WTC11 (cell line): ENCODE results near the gene PCBD1. TPM values are rescaled to one million over a fixed set of nuclear protein-coding genes. Genes with fewer than 3 reads are reported as not detected.
A peak's percentile ranks its signal among the peaks of the same experiment; 100 is the strongest.

Experiments used
- ATAC-seq: fragments of 200-7000 bp; cut with Tn5 transposase; 2 replicates; pipeline ENCODE4 v1.10.0; 2021; ENCODE audit warnings: mild to moderate bottlenecking, moderate library complexity
- CTCF ChIA-PET: fragments of 300-600 bp; sonication (Branson Sonifier 250); formaldehyde crosslinking; loops from one replicate; lab custom pipeline; 2021; ENCODE audit warnings: antibody characterized with exemption; lab: Charles Lee
- POLR2A ChIA-PET: fragments of 350-600 bp; sonication (Branson Sonifier 250); formaldehyde crosslinking; loops from one replicate; lab custom pipeline; 2021; ENCODE audit warnings: antibody characterized with exemption; lab: Charles Lee
- DNase-seq: peaks from one replicate; pipeline ENCODE4 v3.0.0; 2021; ENCODE audit warnings: low spot score
- H3K27ac Mint-ChIP-seq: 2 replicates; pipeline ENCODE4 v1.8.0; 2021; ENCODE audit warnings: mixed read lengths
- H3K27me3 Mint-ChIP-seq: 2 replicates; pipeline ENCODE4 v1.8.0; 2021; ENCODE audit warnings: low read depth, mild to moderate bottlenecking, moderate library complexity, mixed read lengths
- H3K36me3 Mint-ChIP-seq: 2 replicates; pipeline ENCODE4 v1.8.0; 2021; ENCODE audit warnings: mixed read lengths
- H3K4me1 Mint-ChIP-seq: 2 replicates; pipeline ENCODE4 v1.8.0; 2022; ENCODE audit warnings: mixed read lengths
- H3K4me3 Mint-ChIP-seq: 2 replicates; pipeline ENCODE4 v1.8.0; 2021; ENCODE audit warnings: mild to moderate bottlenecking, moderate library complexity, mixed read lengths
- H3K9me3 Mint-ChIP-seq: 2 replicates; pipeline ENCODE4 v1.8.0; 2021; ENCODE audit warnings: mixed read lengths
- ELF4 ChIP-seq: sonication (generic); formaldehyde crosslinking; IDR thresholded peaks from 2 replicates; pipeline ENCODE4 v1.8.1; 2022; ENCODE audit warnings: low read depth, mild to moderate bottlenecking, moderate library complexity, missing genetic modification reagents
- EMX1 ChIP-seq: fragments of 250-450 bp; sonication (Bioruptor Pico); IDR thresholded peaks from 2 replicates; pipeline ENCODE4 v1.8.0; 2021; ENCODE audit warnings: mild to moderate bottlenecking
- FOXK1 ChIP-seq: sonication (generic); formaldehyde crosslinking; IDR thresholded peaks from 2 replicates; pipeline ENCODE4 v1.8.0; 2022; ENCODE audit warnings: mild to moderate bottlenecking, moderate library complexity, missing genetic modification reagents
- GTF2I ChIP-seq: fragments of 250-450 bp; sonication (Bioruptor Pico); conservative IDR thresholded peaks from 2 replicates; pipeline ENCODE4 v1.4.0; 2021; ENCODE audit warnings: mild to moderate bottlenecking
- JAZF1 ChIP-seq: fragments of 250-450 bp; sonication (Bioruptor Pico); IDR thresholded peaks from 2 replicates; pipeline ENCODE4 v1.9.0; 2021; ENCODE audit warnings: moderate library complexity, mild to moderate bottlenecking, inconsistent platforms
- total RNA-seq: library from RNA; stranded (reverse); gene quantifications from 3 replicates; pipeline ENCODE4 v1.2.3, GENCODE V29; 2021
- TF ChIP-seq, protein P1 (sequence below): sonication (generic); formaldehyde crosslinking; IDR thresholded peaks from 2 replicates; pipeline ENCODE4 v1.8.1; 2022; ENCODE audit warnings: mild to moderate bottlenecking, missing genetic modification reagents, moderate library complexity, borderline replicate concordance
- TF ChIP-seq, protein P2 (sequence below): sonication (generic); formaldehyde crosslinking; IDR thresholded peaks from 2 replicates; pipeline ENCODE4 v1.8.0; 2022; ENCODE audit warnings: missing genetic modification reagents
- TF ChIP-seq, protein P3 (sequence below): sonication (generic); formaldehyde crosslinking; IDR thresholded peaks from 2 replicates; pipeline ENCODE4 v1.8.0; 2022; ENCODE audit warnings: mild to moderate bottlenecking, missing genetic modification reagents
- TF ChIP-seq, protein P4 (sequence below): fragments of 250-450 bp; sonication (Bioruptor Pico); IDR thresholded peaks from 2 replicates; pipeline ENCODE4 v2.1.2; 2022; ENCODE audit warnings: mild to moderate bottlenecking, moderate library complexity
- TF ChIP-seq, protein P5 (sequence below): fragments of 200-600 bp; IDR thresholded peaks from 2 replicates; pipeline ENCODE4 v1.8.0; 2022; ENCODE audit warnings: antibody characterized with exemption

PCBD1 gene
- total RNA-seq, 1 experiment from 2014 or later: 32.5 TPM

DNA sequence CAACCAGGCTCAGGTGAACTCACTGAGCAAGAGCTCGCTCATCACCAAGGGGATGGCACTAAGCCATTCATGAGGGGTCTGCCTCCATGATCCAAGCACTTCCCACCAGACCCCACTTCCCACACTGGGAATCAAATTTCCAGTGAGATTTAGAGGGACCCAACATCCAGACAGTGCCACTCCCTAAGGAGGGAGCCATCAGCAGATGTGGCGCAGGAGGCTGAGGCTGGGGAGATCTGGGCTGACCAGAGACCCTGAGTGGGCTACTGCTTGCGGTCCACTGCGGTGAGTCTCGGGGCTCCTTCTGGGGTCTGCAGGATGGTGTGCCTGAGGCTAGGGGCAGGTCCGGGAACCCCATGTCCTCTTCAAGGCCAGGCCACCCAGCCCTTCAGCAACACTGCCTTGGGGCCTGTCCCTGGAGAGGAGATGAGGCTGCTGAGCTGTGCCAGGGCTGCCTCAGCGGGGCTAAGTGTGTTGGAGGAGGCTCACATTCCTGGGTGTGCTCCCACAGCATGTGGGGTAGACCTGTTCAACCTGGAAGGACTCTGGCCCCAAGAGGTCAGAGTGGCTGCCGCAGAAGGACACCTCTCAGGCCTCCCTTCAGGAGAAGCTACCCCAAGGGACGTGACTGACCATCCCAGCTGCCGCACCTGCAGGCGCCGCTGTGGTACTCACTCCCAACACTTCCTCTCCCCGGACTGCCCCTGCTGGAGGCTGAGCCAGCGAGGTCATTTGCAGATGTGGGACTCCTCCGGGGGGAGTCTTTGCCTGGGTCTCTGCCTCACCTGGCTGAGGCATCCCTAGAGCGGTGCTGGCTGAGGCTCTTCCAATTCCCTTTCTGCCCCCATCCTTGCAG is 22.3 kb upstream of the PCBD1 start (continued):
- TF ChIP-seq, protein P1, sequence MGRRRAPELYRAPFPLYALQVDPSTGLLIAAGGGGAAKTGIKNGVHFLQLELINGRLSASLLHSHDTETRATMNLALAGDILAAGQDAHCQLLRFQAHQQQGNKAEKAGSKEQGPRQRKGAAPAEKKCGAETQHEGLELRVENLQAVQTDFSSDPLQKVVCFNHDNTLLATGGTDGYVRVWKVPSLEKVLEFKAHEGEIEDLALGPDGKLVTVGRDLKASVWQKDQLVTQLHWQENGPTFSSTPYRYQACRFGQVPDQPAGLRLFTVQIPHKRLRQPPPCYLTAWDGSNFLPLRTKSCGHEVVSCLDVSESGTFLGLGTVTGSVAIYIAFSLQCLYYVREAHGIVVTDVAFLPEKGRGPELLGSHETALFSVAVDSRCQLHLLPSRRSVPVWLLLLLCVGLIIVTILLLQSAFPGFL: no peak
- TF ChIP-seq ELF4 (CRISPR knock-in tag): no peak

DNA sequence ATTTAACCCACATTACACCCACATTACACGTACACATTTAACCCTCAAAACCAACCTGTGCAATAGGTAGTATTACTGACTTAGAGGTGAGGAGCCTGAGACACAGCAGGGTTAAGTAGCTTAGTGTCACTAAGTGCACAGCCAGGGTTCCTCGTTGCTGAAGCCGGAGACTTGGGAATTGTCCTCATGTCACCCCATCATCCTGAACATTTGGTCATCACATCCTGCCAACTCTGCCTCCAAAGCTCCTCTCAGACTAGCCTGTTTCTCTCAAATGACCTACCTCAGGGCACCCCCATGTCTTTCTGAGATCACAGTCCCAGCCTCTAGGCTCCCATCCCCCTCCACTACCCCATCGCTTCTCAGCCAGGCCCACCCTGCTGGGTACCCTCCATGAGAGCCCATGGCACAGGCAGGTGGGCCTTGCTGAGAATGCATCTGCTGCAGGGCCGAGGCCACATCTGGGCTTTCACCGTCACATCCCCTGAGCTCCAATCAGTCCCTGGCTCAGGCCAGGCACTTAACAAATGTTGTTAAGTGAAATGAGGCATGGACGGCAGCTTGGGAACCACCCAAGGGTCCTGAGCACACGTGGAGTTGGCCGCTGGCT is 21.1 kb upstream of the PCBD1 start:
- Mint-ChIP-seq H3K9me3 (peaks cover 3% of the 10 kb centered on the region; the same call in 1 of the 2 replicates), H3K4me1 (no peaks in the 10 kb centered on the region; the same call in 1 of the 2 replicates), H3K36me3 (no peaks in the 10 kb centered on the region), H3K4me3 (no peak overlapping the region), H3K27ac (no peak overlapping the region), H3K27me3 (no peaks in the 10 kb centered on the region; the same call in 1 of the 2 replicates)
- DNase-seq (peak; percentile 3), ATAC-seq (no peak)
- TF ChIP-seq, protein P2, sequence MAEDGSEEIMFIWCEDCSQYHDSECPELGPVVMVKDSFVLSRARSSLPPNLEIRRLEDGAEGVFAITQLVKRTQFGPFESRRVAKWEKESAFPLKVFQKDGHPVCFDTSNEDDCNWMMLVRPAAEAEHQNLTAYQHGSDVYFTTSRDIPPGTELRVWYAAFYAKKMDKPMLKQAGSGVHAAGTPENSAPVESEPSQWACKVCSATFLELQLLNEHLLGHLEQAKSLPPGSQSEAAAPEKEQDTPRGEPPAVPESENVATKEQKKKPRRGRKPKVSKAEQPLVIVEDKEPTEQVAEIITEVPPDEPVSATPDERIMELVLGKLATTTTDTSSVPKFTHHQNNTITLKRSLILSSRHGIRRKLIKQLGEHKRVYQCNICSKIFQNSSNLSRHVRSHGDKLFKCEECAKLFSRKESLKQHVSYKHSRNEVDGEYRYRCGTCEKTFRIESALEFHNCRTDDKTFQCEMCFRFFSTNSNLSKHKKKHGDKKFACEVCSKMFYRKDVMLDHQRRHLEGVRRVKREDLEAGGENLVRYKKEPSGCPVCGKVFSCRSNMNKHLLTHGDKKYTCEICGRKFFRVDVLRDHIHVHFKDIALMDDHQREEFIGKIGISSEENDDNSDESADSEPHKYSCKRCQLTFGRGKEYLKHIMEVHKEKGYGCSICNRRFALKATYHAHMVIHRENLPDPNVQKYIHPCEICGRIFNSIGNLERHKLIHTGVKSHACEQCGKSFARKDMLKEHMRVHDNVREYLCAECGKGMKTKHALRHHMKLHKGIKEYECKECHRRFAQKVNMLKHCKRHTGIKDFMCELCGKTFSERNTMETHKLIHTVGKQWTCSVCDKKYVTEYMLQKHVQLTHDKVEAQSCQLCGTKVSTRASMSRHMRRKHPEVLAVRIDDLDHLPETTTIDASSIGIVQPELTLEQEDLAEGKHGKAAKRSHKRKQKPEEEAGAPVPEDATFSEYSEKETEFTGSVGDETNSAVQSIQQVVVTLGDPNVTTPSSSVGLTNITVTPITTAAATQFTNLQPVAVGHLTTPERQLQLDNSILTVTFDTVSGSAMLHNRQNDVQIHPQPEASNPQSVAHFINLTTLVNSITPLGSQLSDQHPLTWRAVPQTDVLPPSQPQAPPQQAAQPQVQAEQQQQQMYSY: no peak
- no peak for TF ChIP-seq GTF2I
- TF ChIP-seq, protein P3, sequence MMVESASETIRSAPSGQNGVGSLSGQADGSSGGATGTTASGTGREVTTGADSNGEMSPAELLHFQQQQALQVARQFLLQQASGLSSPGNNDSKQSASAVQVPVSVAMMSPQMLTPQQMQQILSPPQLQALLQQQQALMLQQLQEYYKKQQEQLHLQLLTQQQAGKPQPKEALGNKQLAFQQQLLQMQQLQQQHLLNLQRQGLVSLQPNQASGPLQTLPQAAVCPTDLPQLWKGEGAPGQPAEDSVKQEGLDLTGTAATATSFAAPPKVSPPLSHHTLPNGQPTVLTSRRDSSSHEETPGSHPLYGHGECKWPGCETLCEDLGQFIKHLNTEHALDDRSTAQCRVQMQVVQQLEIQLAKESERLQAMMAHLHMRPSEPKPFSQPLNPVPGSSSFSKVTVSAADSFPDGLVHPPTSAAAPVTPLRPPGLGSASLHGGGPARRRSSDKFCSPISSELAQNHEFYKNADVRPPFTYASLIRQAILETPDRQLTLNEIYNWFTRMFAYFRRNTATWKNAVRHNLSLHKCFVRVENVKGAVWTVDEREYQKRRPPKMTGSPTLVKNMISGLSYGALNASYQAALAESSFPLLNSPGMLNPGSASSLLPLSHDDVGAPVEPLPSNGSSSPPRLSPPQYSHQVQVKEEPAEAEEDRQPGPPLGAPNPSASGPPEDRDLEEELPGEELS (CRISPR knock-in tag): no peak
- TF ChIP-seq JAZF1 (CRISPR knock-in tag): no peak
- TF ChIP-seq EMX1 (CRISPR knock-in tag): no peak
- no peak for TF ChIP-seq FOXK1 (CRISPR knock-in tag)
- TF ChIP-seq, protein P4, sequence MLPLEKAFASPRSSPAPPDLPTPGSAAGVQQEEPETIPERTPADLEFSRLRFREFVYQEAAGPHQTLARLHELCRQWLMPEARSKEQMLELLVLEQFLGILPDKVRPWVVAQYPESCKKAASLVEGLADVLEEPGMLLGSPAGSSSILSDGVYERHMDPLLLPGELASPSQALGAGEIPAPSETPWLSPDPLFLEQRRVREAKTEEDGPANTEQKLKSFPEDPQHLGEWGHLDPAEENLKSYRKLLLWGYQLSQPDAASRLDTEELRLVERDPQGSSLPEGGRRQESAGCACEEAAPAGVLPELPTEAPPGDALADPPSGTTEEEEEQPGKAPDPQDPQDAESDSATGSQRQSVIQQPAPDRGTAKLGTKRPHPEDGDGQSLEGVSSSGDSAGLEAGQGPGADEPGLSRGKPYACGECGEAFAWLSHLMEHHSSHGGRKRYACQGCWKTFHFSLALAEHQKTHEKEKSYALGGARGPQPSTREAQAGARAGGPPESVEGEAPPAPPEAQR (CRISPR knock-in tag): no peak
- TF ChIP-seq, protein P5, sequence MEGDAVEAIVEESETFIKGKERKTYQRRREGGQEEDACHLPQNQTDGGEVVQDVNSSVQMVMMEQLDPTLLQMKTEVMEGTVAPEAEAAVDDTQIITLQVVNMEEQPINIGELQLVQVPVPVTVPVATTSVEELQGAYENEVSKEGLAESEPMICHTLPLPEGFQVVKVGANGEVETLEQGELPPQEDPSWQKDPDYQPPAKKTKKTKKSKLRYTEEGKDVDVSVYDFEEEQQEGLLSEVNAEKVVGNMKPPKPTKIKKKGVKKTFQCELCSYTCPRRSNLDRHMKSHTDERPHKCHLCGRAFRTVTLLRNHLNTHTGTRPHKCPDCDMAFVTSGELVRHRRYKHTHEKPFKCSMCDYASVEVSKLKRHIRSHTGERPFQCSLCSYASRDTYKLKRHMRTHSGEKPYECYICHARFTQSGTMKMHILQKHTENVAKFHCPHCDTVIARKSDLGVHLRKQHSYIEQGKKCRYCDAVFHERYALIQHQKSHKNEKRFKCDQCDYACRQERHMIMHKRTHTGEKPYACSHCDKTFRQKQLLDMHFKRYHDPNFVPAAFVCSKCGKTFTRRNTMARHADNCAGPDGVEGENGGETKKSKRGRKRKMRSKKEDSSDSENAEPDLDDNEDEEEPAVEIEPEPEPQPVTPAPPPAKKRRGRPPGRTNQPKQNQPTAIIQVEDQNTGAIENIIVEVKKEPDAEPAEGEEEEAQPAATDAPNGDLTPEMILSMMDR: no peak
- ChIA-PET CTCF (interaction anchor here (1.3 kb wide), 1 partner anchor 16 kb away, joined by 5 read pairs; no protein-coding TSS in a partner anchor), POLR2A (no interaction called here)
